Measurements from ENCODE around the gene CEP83.

The CEP83 gene

GRCh38 chr12:94269316-94269999, 190.2 kb downstream of the CEP83 start:
- DNase-seq (ENCODE audit: low spot score), result no peak

- no peak for DNase-seq (ENCODE audit: low spot score)
Measured at GRCh38 chr12:94267921-94268471, 191.7 kb downstream of the CEP83 start.

- DNase-seq (ENCODE audit: low spot score), result no peak
Measured at GRCh38 chr12:94267537-94267872, 192.2 kb downstream of the CEP83 start.

GRCh38 chr12:94266796-94267536, 192.7 kb downstream of the CEP83 start:
- no peak for DNase-seq (ENCODE audit: low spot score)

GRCh38 chr12:94265966-94266745, 193.5 kb downstream of the CEP83 start:
- no peak for DNase-seq (ENCODE audit: low spot score)

GRCh38 chr12:94265539-94265938, 194.1 kb downstream of the CEP83 start:
- DNase-seq (ENCODE audit: low spot score), result no peak

GRCh38 chr12:94264736-94265485, 194.8 kb downstream of the CEP83 start:
- no peak for DNase-seq (ENCODE audit: low spot score)

GRCh38 chr12:94263905-94264561, 195.6 kb downstream of the CEP83 start:
- DNase-seq (ENCODE audit: low spot score), result peak; percentile 84

GRCh38 chr12:94263011-94263811, 196.5 kb downstream of the CEP83 start:
- DNase-seq (ENCODE audit: low spot score), result peak; percentile 59

GRCh38 chr12:94262228-94263010, 197.2 kb downstream of the CEP83 start:
- peak; percentile 84 for DNase-seq (ENCODE audit: low spot score)

- no peak for DNase-seq (ENCODE audit: low spot score)
Measured at GRCh38 chr12:94261786-94262185, 197.9 kb downstream of the CEP83 start.

GRCh38 chr12:94261119-94261518, 198.5 kb downstream of the CEP83 start:
- DNase-seq (ENCODE audit: low spot score), result peak; percentile 25

GRCh38 chr12:94260717-94261116, 198.9 kb downstream of the CEP83 start:
- DNase-seq (ENCODE audit: low spot score), result no peak

- DNase-seq (ENCODE audit: low spot score), result no peak
Measured at GRCh38 chr12:94260017-94260416, 199.7 kb downstream of the CEP83 start.

GRCh38 chr12:94258593-94258992, 201.1 kb downstream of the CEP83 start:
- DNase-seq (ENCODE audit: low spot score), result no peak

Measured in left forelimb (tissue), 1 donor.